Activated CD8-positive, alpha-beta memory T cell treated with anti-CD3 and anti-CD28 coated beads, Interleukin-2, amount 50 U/mL, for 1 hour (primary cell): ENCODE results near the gene CARD9.

ENCODE experiments used
- DNase-seq: peaks from one replicate; pipeline ENCODE4 v3.0.0-alpha.2; 2020; ENCODE audit errors: extremely low read depth

CARD9 gene

DNA sequence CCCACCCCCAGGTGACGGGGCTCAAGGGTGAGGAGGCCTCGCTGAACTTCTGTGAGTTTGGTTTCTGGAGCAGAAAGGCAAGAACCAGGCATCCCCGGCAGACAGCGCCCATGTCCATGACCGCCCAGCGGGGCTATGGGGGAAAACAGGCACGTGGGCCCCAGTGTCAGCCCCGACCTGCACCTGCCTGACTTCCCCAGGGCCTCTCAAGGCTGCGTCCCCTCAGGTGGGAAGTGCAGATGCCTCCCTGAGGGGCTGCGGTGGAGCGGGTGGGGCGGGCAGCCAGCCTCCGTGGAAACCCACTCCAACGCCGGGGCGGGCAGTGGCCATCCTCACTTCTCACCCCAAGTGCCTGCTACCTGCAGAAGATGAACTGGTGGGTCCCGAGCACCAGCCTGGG, 6.9 kb upstream of the CARD9 start:
- DNase-seq, result no peak

- DNase-seq, result no peak
Observed at GRCh38 chr9:136379891-136380290, 6.4 kb upstream of the CARD9 start.

- DNase-seq, result no peak
Observed at GRCh38 chr9:136379401-136379800, 5.9 kb upstream of the CARD9 start.

GRCh38 chr9:136379003-136379287, 5.5 kb upstream of the CARD9 start:
- DNase-seq, result no peak

- DNase-seq, result no peak
Observed at GRCh38 chr9:136378170-136379002, 4.9 kb upstream of the CARD9 start.

GRCh38 chr9:136377341-136378169, 4.1 kb upstream of the CARD9 start:
- no peak for DNase-seq

DNA sequence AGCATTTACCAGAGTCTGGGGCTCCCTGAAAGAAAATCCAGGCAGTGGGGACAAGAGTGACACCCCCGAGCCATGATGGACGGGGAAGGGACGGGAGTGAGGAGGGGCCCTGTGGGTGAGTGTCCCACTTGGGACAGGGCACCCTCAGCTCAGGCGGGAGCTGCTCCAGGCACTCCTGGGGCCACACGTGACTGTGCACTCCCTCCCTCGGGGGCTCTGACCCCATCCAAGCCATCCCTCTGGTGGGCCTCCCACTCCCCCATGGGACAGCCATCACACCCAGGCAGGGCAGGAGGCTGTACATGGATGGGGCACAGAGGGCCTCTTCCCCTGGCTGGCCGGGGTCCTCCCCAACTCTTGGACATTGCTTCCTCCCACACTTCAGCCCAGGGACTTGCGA, 3.0 kb upstream of the CARD9 start:
- no peak for DNase-seq

DNA sequence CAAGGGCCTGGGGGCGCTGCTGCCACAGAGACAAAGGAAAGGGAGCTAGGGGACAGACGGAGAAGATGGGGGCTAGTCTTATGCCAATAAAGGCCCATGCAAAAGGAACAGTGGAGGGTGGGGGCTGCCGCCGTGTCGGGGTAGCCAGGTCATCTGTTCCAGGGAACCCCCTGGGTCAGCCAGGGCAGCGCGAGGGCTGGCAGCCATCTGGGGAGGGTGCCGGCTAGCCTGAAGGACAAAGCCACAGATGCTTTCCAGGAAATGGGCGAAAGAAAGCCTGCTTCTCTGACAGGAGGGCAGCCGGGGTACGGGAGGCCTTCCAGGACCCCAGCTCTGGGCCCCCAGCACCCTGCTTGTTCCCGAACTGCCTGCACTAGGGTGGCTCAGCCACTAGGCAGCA, 1.6 kb upstream of the CARD9 start:
- DNase-seq, result no peak

GRCh38 chr9:136374183-136374575, 710 bp upstream of the CARD9 start:
- no peak for DNase-seq

DNA sequence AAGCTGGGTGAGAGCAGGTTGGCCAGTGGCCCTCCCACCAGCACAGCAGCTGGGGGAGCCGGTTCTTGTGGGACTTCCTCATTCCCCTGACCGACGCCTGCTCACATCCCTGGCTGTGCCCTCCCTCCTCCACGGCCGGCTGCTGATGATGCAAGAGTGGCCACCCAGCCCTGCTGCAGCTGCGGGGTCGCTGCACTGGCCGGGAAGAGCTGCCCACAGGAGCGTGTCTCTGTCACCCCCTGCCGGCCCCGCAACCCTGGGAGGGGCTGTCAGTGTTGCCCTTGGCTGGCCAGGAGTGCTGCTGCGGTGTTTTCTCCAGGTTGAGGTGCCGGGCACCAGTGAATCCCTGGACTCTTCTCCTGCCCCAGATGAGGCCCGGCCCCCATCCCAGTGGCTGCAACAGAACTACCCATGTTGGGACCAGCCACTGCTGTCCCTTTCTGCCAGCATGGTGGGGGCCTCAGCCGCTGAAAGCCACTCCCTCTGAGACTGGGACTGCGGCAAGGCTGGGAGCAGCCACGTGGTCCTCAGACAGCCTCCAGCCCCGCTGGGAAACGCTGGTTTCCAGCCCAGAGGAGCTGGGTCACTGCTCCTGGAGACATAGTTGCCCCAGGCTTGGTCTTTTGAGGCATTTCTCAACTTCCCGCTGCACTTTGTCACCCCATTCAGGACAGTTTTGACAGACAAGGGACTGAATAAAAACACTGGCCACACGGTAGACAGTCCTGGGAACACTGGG, 739 bp downstream of the CARD9 start:
- DNase-seq, result no peak

- DNase-seq, result no peak
Observed at GRCh38 chr9:136372006-136372405, 1.5 kb downstream of the CARD9 start.

GRCh38 chr9:136371533-136371880, 2.0 kb downstream of the CARD9 start:
- no peak for DNase-seq

DNA sequence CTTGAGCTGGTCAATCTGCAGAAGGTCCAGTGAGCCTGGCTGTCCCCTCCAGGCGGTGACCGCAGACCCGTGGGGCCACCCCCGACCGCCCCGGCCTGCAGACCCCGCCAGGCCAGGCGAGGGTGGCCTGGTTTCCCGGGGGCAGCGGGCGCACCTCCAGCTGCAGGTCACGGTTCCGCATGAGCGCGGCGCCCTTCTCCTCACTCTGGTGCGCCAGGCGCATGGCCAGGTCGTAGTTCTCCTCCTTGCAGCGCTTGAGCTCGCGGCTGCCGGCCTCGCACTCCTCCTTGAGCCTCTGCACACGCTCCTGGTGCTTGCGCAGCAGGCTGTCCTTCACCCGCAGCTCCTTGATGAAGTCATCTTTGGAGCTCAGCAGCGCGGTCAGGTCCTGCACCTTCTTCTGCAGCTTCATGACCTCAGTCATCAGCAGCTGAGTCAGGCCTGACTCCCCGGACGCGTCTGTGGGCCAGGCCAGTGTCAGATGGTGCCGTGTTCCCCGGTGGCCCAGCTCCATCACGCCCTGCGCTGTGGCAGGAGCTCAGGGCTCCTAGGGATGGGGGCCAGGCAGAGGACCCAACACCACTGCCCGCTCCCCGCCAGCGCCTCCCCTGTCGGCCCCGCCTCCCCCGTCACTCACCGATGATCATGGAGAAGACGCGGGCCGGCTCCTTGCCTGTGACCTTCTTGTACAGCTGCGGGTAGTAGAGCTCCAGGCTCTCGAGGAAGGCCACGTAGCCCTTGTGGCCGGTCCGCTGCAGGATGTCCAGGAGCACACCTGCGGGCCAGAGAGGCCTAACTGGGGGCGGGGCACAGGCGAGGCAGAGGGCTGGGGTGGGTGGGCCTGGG, 2.6 kb downstream of the CARD9 start:
- DNase-seq, result no peak

GRCh38 chr9:136370037-136370436, 3.4 kb downstream of the CARD9 start:
- no peak for DNase-seq

- no peak for DNase-seq
Observed at GRCh38 chr9:136368190-136368589, 5.3 kb downstream of the CARD9 start.

DNA sequence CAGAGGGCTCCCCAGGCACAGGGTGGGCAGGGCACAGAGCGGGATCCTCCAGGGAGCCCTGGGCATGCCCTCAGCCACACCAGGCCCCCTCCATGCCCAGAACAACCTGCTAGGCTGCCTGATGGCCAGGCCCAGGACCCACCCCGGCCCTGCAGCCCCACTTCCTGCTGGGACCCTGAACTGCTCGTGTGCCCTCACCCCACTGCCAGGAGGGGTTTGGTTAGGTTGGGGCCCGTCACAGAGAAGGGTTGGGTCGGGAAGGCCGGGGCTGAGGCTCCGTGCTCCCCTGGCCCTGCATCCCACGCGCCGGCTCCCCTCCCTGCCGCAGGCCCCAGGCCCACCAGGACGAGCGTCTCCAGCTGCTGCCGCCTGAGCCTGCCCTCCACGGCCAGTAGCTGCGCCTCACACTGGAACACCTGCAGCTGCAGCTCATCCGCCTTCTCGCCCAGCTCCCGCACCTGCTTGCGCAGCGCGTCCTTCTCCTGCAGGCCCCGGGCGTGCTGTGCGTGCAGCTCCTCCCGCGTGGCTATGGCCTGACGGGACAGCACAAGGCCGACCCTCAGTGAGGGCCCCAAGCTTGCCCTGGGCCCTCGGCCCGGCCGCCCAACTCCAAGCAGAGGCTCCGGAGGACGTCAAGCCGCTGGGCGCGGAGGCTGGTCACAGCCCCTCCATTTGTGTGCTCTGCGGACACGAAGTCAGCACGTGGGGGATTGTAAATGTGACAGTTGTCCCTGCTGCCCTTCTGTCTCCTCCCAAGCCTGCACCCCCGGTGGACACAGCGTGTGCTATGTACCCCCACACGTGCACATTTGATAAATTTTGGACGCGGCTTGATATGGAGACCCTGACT, 5.9 kb downstream of the CARD9 start:
- no peak for DNase-seq

GRCh38 chr9:136366826-136367225, 6.6 kb downstream of the CARD9 start:
- DNase-seq, result no peak

DNA sequence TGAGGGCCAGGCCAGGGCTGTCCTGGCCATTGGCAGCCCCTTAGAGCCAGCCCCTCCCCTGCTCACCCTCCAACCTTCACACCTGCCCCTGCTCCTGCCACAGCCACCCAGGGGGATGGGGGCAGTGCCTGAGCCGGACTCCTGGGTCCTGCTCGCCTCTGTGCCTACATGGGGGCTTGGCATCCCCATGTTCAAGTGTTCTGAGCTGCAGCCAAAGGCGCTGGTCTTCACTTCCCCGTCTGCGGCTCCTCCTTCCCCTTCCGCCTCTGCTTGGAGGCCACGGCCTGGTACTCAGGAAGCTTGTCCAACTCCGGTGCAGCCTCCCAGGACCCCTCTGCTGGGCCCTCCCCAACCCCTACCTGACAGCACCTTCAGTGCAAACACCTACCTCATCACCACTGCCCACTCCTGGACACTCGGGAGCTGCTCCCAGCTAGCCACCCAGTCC, 7.7 kb downstream of the CARD9 start:
- DNase-seq, result no peak

DNA sequence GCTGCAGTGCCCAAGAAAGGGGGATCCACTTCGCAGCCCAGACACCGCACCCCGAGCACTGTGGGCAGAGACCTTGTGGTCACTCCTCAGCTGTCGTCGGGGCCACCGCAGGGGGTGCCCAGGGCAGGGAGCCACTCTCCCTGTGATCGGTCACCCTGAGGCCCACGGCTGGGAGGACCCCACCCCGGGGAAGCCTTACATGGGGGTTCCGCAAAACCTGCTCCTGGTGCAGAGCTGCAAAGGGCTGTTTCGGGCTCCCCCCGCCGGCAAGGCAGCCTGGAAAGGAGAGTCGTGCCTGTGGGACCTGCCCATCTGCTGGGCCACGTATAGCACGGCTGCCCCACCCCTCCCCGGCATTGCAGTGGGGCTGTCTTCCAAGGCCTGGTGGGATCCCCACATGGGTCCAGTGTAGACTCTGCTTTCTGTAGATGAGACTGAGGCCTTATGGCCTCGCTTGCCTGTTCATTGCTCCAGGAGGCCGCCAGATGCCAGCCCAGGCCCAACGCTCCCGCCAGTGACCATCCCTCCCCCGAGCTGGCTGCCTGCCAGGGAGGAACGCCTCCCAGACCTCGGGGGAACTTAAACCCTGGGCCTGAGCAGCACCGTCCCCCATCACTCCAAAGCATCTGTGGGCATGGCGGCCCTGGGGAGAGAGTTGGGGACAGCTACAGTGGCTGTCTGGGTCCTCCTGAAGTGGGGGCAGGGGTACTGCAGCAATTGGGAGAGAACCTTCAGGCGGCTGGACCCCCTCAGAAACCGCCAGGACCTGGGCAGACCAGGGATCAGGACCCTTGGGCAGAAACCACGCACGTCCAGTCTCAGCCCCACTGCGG, 8.3 kb downstream of the CARD9 start:
- DNase-seq, result no peak
